Spleen (tissue), 13 donors: ENCODE measurements around the gene TNNT2. TPM values are rescaled to one million over a fixed set of nuclear protein-coding genes. Genes with fewer than 3 reads are reported as not detected.

Source experiments
- DNase-seq: peaks from one replicate; pipeline ENCODE4 v3.0.0-alpha.2; 2020
- H3K27ac ChIP-seq, 8 donors: fragments of 200-600 bp; sonication (generic) in 7 of 8; 1 replicate in 4 of 8; 2 replicates in 4 of 8; pipeline versions ENCODE4 v1.5.0 to v1.8.0; 2016 to 2021; ENCODE audit warnings: inconsistent platforms in 4 of 8, mild to moderate bottlenecking in 4 of 8, moderate library complexity in 1 of 8
- H3K27me3 ChIP-seq, 7 donors: fragments of 200-600 bp; sonication (generic) in 6 of 7; replicated peaks in 1 of 7; 1 replicate in 4 of 7; 2 replicates in 3 of 7; pipeline versions ENCODE4 v1.5.0 to v1.8.0; 2016 to 2021; ENCODE audit warnings: inconsistent platforms in 3 of 7, mild to moderate bottlenecking in 1 of 7
- H3K36me3 ChIP-seq, 6 donors: fragments of 200-600 bp; sonication (generic) in 5 of 6; 1 replicate in 4 of 6; 2 replicates in 2 of 6; pipeline versions ENCODE4 v1.5.0 to v1.8.0; 2016 to 2021; ENCODE audit warnings: inconsistent platforms in 2 of 6
- H3K4me1 ChIP-seq, 6 donors: fragments of 200-600 bp; sonication (generic) in 5 of 6; 1 replicate in 3 of 6; 2 replicates in 3 of 6; pipeline versions ENCODE4 v1.5.0 to v1.8.0; 2016 to 2021; ENCODE audit warnings: inconsistent platforms in 3 of 6
- H3K4me3 ChIP-seq, 8 donors: fragments of 200-600 bp; sonication (generic) in 7 of 8; 1 replicate in 4 of 8; 2 replicates in 4 of 8; pipeline versions ENCODE4 v1.5.0 to v1.8.0; 2016 to 2021; ENCODE audit warnings: inconsistent platforms in 4 of 8, mild to moderate bottlenecking in 4 of 8, moderate library complexity in 2 of 8
- H3K9me3 ChIP-seq, 8 donors: fragments of 200-600 bp; sonication (generic) in 7 of 8; 1 replicate in 4 of 8; 2 replicates in 4 of 8; pipeline versions ENCODE4 v1.5.0 to v1.8.0; 2016 to 2021; ENCODE audit warnings: inconsistent platforms in 4 of 8
- CTCF ChIP-seq, 11 experiments: fragments of 200-600 bp in 7 of 11; fragments of 450-650 bp in 4 of 11; sonication (generic) in 4 of 11; IDR thresholded peaks in 8 of 11; conservative IDR thresholded peaks in 3 of 11; 1 replicate in 7 of 11; 2 replicates in 4 of 11; pipeline versions ENCODE4 v1.4.0 to v1.8.0; 2016 to 2021; ENCODE audit warnings: antibody characterized with exemption in 11 of 11, inconsistent platforms in 4 of 11, mild to moderate bottlenecking in 1 of 11
- POLR2A ChIP-seq, 3 donors: fragments of 450-650 bp; IDR thresholded peaks; one replicate each; pipeline ENCODE4 v1.5.1; 2017; ENCODE audit warnings: antibody characterized with exemption in 3 of 3, mild to moderate bottlenecking in 1 of 3
- POLR2AphosphoS5 ChIP-seq, 3 donors: sonication (generic); formaldehyde crosslinking; IDR thresholded peaks; one replicate each; pipeline ENCODE4 v1.5.1; 2017; ENCODE audit warnings: antibody characterized with exemption in 3 of 3
- WGBS, 5 donors: extraction: QIAGEN DNeasy Blood & Tissue Kit in 3 of 5; methylation state at CpG; one replicate each; pipeline versions ENCODE4 v1.1.5 to v1.1.7; 2013 to 2018; 5-methylcytosine and 5-hydroxymethylcytosine counted together
- intact Hi-C: fragments of 100-400 bp; cut with DNase I; formaldehyde crosslinking; loops from one replicate; pipeline ENCODE4 v1.15.0; 2023; ENCODE audit warnings: low total_unique reads
- long read RNA-seq, 2 donors: transcript quantifications; one replicate each; lab custom pipeline, GENCODE V29; 2026
- polyA plus RNA-seq, 3 donors: library from polyadenylated mRNA; stranded (reverse); fragments of 200-250 nt; gene quantifications; one replicate each; pipeline ENCODE4 v1.2.1, GENCODE V29; 2013
- total RNA-seq, 7 donors: library from RNA; depleted of rRNA in 3 of 7; stranded (reverse); fragments of >200 nt in 3 of 7; fragmentation: NEBNext Ultra II Directional in 4 of 7; extraction: Animal tissue kit (Norgen Biotek cat#: 25700) in 4 of 7; gene quantifications; one replicate each; pipeline versions ENCODE4 v1.1.0 to v1.2.1, GENCODE V29; 2016 to 2021
- donor health status: healthy with polysubstance abuse.
- donor health status: DM: no; HTN: no; CAD: no; lungs with moderate emphysema.
- donor health status: DM: no; HTN: no; CAD: no.
- donor health status: Bipolar disorder and iron deficiency.
- donor health status: healthy.
- donor health status: DM: no; HTN: no; CAD: no.
- donor health status: DM: yes; HTN: yes; CAD: no.

The TNNT2 gene
- under 1 TPM in 2 of 7 donors, not detected in 5; 0.41 to 0.55 TPM for total RNA-seq
- polyA plus RNA-seq, result 1 to 10 TPM; 1.2 to 3.8 (median 3.8) TPM
- long read RNA-seq, donor 1, result 0 reads
- long read RNA-seq, donor 2, result 0 reads

- H3K9me3 ChIP-seq, result no peaks in the 10 kb centered on the region
- H3K4me1 ChIP-seq, result no peaks in the 10 kb centered on the region
- peaks cover 0 to 45% (median 0%) of the 10 kb centered on the region in 7 donors for H3K27me3 ChIP-seq
- TF ChIP-seq POLR2A (IDR thresholded peaks at IDR 0.05), result no peak
- H3K36me3 ChIP-seq, result no peaks in the 10 kb centered on the region
- no peak within 1 kb of the TSS for H3K4me3 ChIP-seq
- no peak within 1 kb of the TSS for H3K27ac ChIP-seq
- WGBS, 5 donors, result 67 to 88% (median 78%) methylated on average over 2 to 9 of the region's 9 CpGs
- intact Hi-C loops, result no loop called here
- no peak for DNase-seq
These were observed at the start of gene TNNT2 for GRCh38 chr1:201377611-201378092. TNNT2 (minus strand) TSS chr1:201377680; CDS start chr1:201373254, 4,426 bp downstream.

GRCh38 chr1:201426479-201427310, 49.2 kb upstream of the TNNT2 start:
- no peaks in the 10 kb centered on the region for H3K36me3 ChIP-seq
- WGBS, 5 donors, result 48 to 62% (median 50%) methylated on average over 14 to 15 of the region's 15 CpGs
- intact Hi-C loops, result no loop called here
- no peak overlapping the region for H3K4me3 ChIP-seq
- no peaks in the 10 kb centered on the region for H3K4me1 ChIP-seq
- no peak overlapping the region for H3K27ac ChIP-seq
- H3K9me3 ChIP-seq, result no peaks in the 10 kb centered on the region
- TF ChIP-seq CTCF (IDR thresholded peaks at IDR 0.05 in 8 of 11, conservative IDR thresholded peaks at IDR 0.05 in 3 of 11) (no peak), POLR2A (IDR thresholded peaks at IDR 0.05) (no peak), POLR2AphosphoS5 (IDR thresholded peaks at IDR 0.05) (no peak)
- DNase-seq, result peak; percentile 57
- H3K27me3 ChIP-seq, result peaks cover 0 to 13% (median 0%) of the 10 kb centered on the region in 7 donors

- DNase-seq, result peak; percentile 50
- Histone ChIP-seq H3K4me1 (no peaks in the 10 kb centered on the region), H3K9me3 (no peaks in the 10 kb centered on the region), H3K36me3 (no peaks in the 10 kb centered on the region), H3K27me3 (no peaks in the 10 kb centered on the region), H3K27ac (no peak overlapping the region), H3K4me3 (no peak overlapping the region)
- TF ChIP-seq POLR2A (IDR thresholded peaks at IDR 0.05) (no peak), POLR2AphosphoS5 (IDR thresholded peaks at IDR 0.05) (no peak), CTCF (IDR thresholded peaks at IDR 0.05 in 8 of 11, conservative IDR thresholded peaks at IDR 0.05 in 3 of 11) (no peak)
- intact Hi-C loops, result no loop called here
- WGBS, 5 donors, result 81 to 98% (median 88%) methylated on average over 2 of the region's 2 CpGs
These were observed 46.7 kb upstream of the TNNT2 start for GRCh38 chr1:201424146-201424545.

GRCh38 chr1:201423655-201424054, 46.2 kb upstream of the TNNT2 start:
- DNase-seq, result no peak
- no peaks in the 10 kb centered on the region for H3K27me3 ChIP-seq
- 86 to 96% (median 92%) methylated on average over 6 of the region's 6 CpGs for WGBS, 5 donors
- no peaks in the 10 kb centered on the region for H3K4me1 ChIP-seq
- H3K4me3 ChIP-seq, result no peak overlapping the region
- TF ChIP-seq POLR2AphosphoS5 (IDR thresholded peaks at IDR 0.05) (no peak), CTCF (IDR thresholded peaks at IDR 0.05 in 8 of 11, conservative IDR thresholded peaks at IDR 0.05 in 3 of 11) (no peak)
- intact Hi-C loops, result no loop called here
- no peaks in the 10 kb centered on the region for H3K36me3 ChIP-seq
- H3K27ac ChIP-seq, result no peak overlapping the region
- no peaks in the 10 kb centered on the region for H3K9me3 ChIP-seq
